GM12878 (cell line): Measurements from ENCODE around the gene PGC. TPM values are rescaled to one million over a fixed set of nuclear protein-coding genes. Genes with fewer than 3 reads are reported as not detected.

Experiments used
- ATAC-seq: fragments of 200-7000 bp; cut with Tn5 transposase; 3 replicates; pipeline ENCODE4 v1.9.1; 2020; ENCODE audit warnings: mild to moderate bottlenecking, moderate library complexity
- BruUV-seq: library from RNA; stranded (reverse); fragments of 400-500 nt; replicated peaks from 2 replicates; lab custom pipeline; 2021; lab: Mats Ljungman, UMichigan
- CTCF ChIA-PET: fragments of 300-600 bp; sonication (Branson Sonifier 250); formaldehyde crosslinking; extraction: SDS; loops from one replicate; lab custom pipeline; 2021; ENCODE audit warnings: inconsistent platforms; lab: Yijun Ruan, JAX
- POLR2A ChIA-PET: fragments of 350-600 bp; formaldehyde crosslinking; extraction: SDS; loops from one replicate; lab custom pipeline; 2021; ENCODE audit warnings: inconsistent platforms; lab: Charles Lee
- RAD21 ChIA-PET: fragments of 300-600 bp; sonication (Branson Sonifier 250); formaldehyde crosslinking; loops from one replicate; lab custom pipeline; 2023; ENCODE audit warnings: antibody characterized with exemption; ENCODE audit not compliant: unreplicated experiment; lab: Charles Lee
- SMC1A ChIA-PET: fragments of 300-600 bp; sonication (Branson Sonifier 250); formaldehyde crosslinking; loops from one replicate; lab custom pipeline; 2023; ENCODE audit not compliant: unreplicated experiment, uncharacterized antibody; lab: Charles Lee
- DNase-seq: peaks from one replicate; pipeline ENCODE4 v3.0.0-alpha.2; 2011; ENCODE audit warnings: low read depth, low spot score
- FAIRE-seq: peaks from 3 replicates; lab custom pipeline; 2011; peaks lifted over from hg19 to GRCh38; lab: Jason Lieb, UNC
- H2AFZ ChIP-seq: 2 replicates; pipeline ENCODE4 v1.6.0; 2011; ENCODE audit warnings: low read depth, low read length, control low read depth; ENCODE audit not compliant: control insufficient read depth
- H3K27ac ChIP-seq: 2 replicates; pipeline ENCODE4 v1.5.1; 2011; ENCODE audit warnings: control low read depth; ENCODE audit not compliant: control insufficient read depth, insufficient read depth
- H3K27me3 ChIP-seq, 2 experiments: replicated peaks in 1 of 2; 2 replicates each; pipeline versions ENCODE4 v1.6.0 to v1.6.1; 2011; ENCODE audit warnings: low read length in 1 of 2; ENCODE audit not compliant: control insufficient read depth in 2 of 2, insufficient read depth in 2 of 2
- H3K36me3 ChIP-seq, 2 experiments: 2 replicates each; pipeline ENCODE4 v1.5.1; 2011; ENCODE audit warnings: low read length in 1 of 2; ENCODE audit not compliant: control insufficient read depth in 2 of 2, insufficient read depth in 2 of 2
- H3K4me1 ChIP-seq: 2 replicates; pipeline ENCODE4 v1.6.1; 2011; ENCODE audit warnings: mild to moderate bottlenecking, low read length, moderate library complexity, mixed read lengths; ENCODE audit not compliant: control insufficient read depth, insufficient read depth
- H3K4me2 ChIP-seq: 2 replicates; pipeline ENCODE4 v1.6.0; 2011; ENCODE audit warnings: control low read depth; ENCODE audit not compliant: control insufficient read depth, insufficient read depth
- H3K4me3 ChIP-seq: fragments of 200-600 bp; sonication (generic); 2 replicates; pipeline ENCODE4 v1.5.1; 2016
- H3K79me2 ChIP-seq: 2 replicates; pipeline ENCODE4 v1.6.0; 2011; ENCODE audit warnings: low read length; ENCODE audit not compliant: control insufficient read depth, insufficient read depth
- H3K9ac ChIP-seq: 2 replicates; pipeline ENCODE4 v1.8.0; 2011; ENCODE audit warnings: low read length, control low read depth, mixed read lengths; ENCODE audit not compliant: control insufficient read depth, insufficient read depth
- H3K9me3 ChIP-seq: replicated peaks from 3 replicates; pipeline ENCODE4 v1.5.1; 2011; ENCODE audit warnings: mild to moderate bottlenecking, low read length; ENCODE audit not compliant: control insufficient read depth, insufficient read depth
- H4K20me1 ChIP-seq: 2 replicates; pipeline ENCODE4 v1.6.0; 2011; ENCODE audit not compliant: control insufficient read depth, insufficient read depth
- BHLHE40 ChIP-seq, 2 experiments: fragments of 450-650 bp in 1 of 2; IDR thresholded peaks; 2 replicates each; pipeline ENCODE4 v1.6.1; 2011 to 2017; ENCODE audit warnings: low read depth in 2 of 2, borderline replicate concordance in 1 of 2, improper control_type of control experiment in 1 of 2, low read length in 1 of 2, mild to moderate bottlenecking in 1 of 2
- BRCA1 ChIP-seq: IDR thresholded peaks from 2 replicates; pipeline ENCODE4 v1.6.1; 2011; ENCODE audit warnings: low read depth, low read length, improper control_type of control experiment
- GABPA ChIP-seq: IDR thresholded peaks from 2 replicates; pipeline ENCODE4 v1.6.1; 2014; ENCODE audit warnings: antibody characterized with exemption, low read depth, mild to moderate bottlenecking, inconsistent platforms
- NFIC ChIP-seq: IDR thresholded peaks from 2 replicates; pipeline ENCODE4 v1.6.1; 2012; ENCODE audit warnings: low read depth, mild to moderate bottlenecking, inconsistent platforms, low read length, moderate library complexity
- NFYB ChIP-seq: IDR thresholded peaks from 2 replicates; pipeline ENCODE4 v1.6.1; 2011; ENCODE audit warnings: low read depth, mild to moderate bottlenecking, low read length, improper control_type of control experiment, moderate library complexity; ENCODE audit not compliant: insufficient read depth
- NRF1 ChIP-seq: conservative IDR thresholded peaks from 2 replicates; pipeline ENCODE4 v1.6.1; 2011; ENCODE audit warnings: mild to moderate bottlenecking, low read depth, low read length, improper control_type of control experiment
- PKNOX1 ChIP-seq: fragments of 450-650 bp; IDR thresholded peaks from 2 replicates; pipeline ENCODE4 v1.6.1; 2016; ENCODE audit warnings: mild to moderate bottlenecking
- POLR2AphosphoS2 ChIP-seq: IDR thresholded peaks from 2 replicates; pipeline ENCODE4 v1.6.1; 2011; ENCODE audit warnings: low read depth, mild to moderate bottlenecking, low read length, improper control_type of control experiment, moderate library complexity
- RUNX3 ChIP-seq: IDR thresholded peaks from 2 replicates; pipeline ENCODE4 v1.6.1; 2012; ENCODE audit warnings: low read length, inconsistent platforms
- SMC3 ChIP-seq: IDR thresholded peaks from 2 replicates; pipeline ENCODE4 v1.6.1; 2011; ENCODE audit warnings: low read length, improper control_type of control experiment, borderline replicate concordance
- WRNIP1 ChIP-seq: IDR thresholded peaks from 2 replicates; pipeline ENCODE4 v1.6.1; 2011; ENCODE audit warnings: low read depth, low read length, improper control_type of control experiment, borderline replicate concordance
- ZNF207 ChIP-seq: fragments of 450-650 bp; IDR thresholded peaks from 2 replicates; pipeline ENCODE4 v1.6.1; 2014; ENCODE audit warnings: antibody characterized with exemption, mild to moderate bottlenecking, borderline replicate concordance
- WGBS: methylation state at CpG from one replicate; pipeline ENCODE4 v1.1.6; 2016; ENCODE audit warnings: low lambda C conversion rate; ENCODE audit not compliant: insufficient replicate concordance, insufficient coverage; ENCODE audit errors: missing lambda C conversion rate; 5-methylcytosine and 5-hydroxymethylcytosine counted together
- in situ Hi-C: fragments of 300-500 bp; cut with MboI; formaldehyde crosslinking; loops from 9 replicates; pipeline ENCODE4 v1.14.3; 2018; ENCODE audit warnings: mixed read lengths
- intact Hi-C: fragments of 100-400 bp; cut with micrococcal nuclease; formaldehyde crosslinking; loops from one replicate; pipeline ENCODE4 v1.14.2; 2022; ENCODE audit not compliant: unreplicated experiment
- polyA plus RNA-seq, 11 experiments: library from polyadenylated mRNA; depleted of rRNA in 4 of 11; unstranded in 6 of 11; stranded (reverse) in 5 of 11; fragments of >200 nt; fragmentation: Nextera tagmentation in 4 of 11; fragmentation: Illumina TruSeq in 1 of 11; extraction: Ambion mirVana in 4 of 11; extraction: Trizol in 1 of 11; gene quantifications; 1 replicate in 1 of 11; 2 replicates in 10 of 11; pipeline versions ENCODE4 v1.2.1 to v1.2.3, GENCODE V29; 2011 to 2016; ENCODE audit warnings: inconsistent platforms in 2 of 11, missing spikeins in 2 of 11, low read depth in 1 of 11
- total RNA-seq, 4 experiments: library from RNA; depleted of rRNA in 3 of 4; stranded (reverse); fragments of >200 nt in 3 of 4; fragmentation: Illumina TruSeq in 1 of 4; extraction: Trizol in 1 of 4; gene quantifications; 2 replicates each; pipeline versions ENCODE4 v1.2.1 to v1.2.3, GENCODE V29; 2013 to 2021
- TF ChIP-seq, protein P1 (sequence below): fragments of 450-650 bp; IDR thresholded peaks from 2 replicates; pipeline ENCODE4 v1.6.1; 2017; ENCODE audit warnings: antibody characterized with exemption, mild to moderate bottlenecking, moderate library complexity
- TF ChIP-seq, protein P2 (sequence below): fragments of 450-650 bp; IDR thresholded peaks from 2 replicates; pipeline ENCODE4 v1.6.1; 2016; ENCODE audit warnings: mild to moderate bottlenecking, moderate library complexity, borderline replicate concordance

Gene PGC
- total and polyA plus RNA-seq, 10 of the 15 experiments (the other 5 are each of a cell fraction or from before 2014, with no cell fraction given) = 0.26 TPM; not detected in 9

DNA sequence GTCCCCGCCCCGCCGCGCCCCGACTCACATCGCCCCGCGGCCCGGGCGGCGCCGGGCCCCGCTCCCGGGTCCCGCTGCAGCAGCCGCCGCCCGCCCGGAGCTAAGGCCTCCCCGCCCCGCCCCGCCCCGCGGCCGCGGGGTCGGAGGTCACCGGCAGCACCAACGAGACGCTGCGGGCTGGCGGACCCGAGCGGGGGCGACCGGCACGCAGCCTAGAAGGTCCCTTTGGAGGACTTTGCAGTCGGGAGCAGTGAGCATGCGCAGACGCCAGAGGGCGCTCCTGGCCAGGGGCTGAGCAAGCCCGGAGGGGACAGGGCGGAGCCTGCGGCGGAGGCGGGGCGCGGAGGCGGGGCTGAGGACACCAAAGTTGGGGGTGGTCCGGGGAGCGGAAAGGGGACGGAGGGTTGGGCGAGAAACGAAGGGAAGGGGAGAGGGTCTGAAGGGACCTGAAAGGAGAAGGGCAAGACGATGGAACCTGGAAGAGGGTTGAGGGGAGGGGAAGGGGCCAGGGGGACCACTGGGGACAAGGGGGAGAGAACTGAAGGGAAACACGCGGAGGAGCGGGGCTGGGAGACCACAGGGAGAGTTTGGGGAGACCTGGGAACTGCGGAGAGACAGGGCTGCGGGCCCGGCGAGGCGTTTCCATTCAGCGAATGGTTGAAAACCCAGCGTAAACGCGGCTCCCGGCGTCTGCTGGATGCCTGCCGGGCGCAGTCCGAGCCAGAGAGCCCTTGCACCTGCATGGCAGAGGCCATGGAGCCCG, 32.8 kb upstream of the PGC start, which contains the start of gene FRS3:
TSS of gene FRS3 (minus strand) at position 113 of the 763 bp plus-strand sequence. CDS start 2,913 bp downstream, outside the sequence.
- peaks cover 0 to 3% of the 10 kb centered on the region in 2 experiments; a peak in 1 of 4 replicates for H3K36me3 ChIP-seq
- FAIRE-seq (peak; percentile 89), DNase-seq (peak; percentile 78), ATAC-seq (peak; percentile 95)
- SMC1A ChIA-PET = interaction anchor here (0.6 kb wide), 1 partner anchor 265 kb away, joined by 3 read pairs; no protein-coding TSS in a partner anchor
- H3K27me3 ChIP-seq = no peaks in the 10 kb centered on the region
- POLR2A ChIA-PET = interaction anchor here (0.6 kb wide), 1 partner anchor 167 kb away, joined by 3 read pairs; no protein-coding TSS in a partner anchor
- BruUV-seq = no TSS peak
- no peaks in the 10 kb centered on the region for H3K9me3 ChIP-seq
- in situ Hi-C loops = no loop called here
- under 1% methylated on average over 42 of the region's 73 CpGs for WGBS
- peak within 1 kb of the TSS; percentile 72 for H3K9ac ChIP-seq
- H2AFZ ChIP-seq = peak within 1 kb of the TSS; percentile 88
- intact Hi-C loops = loop anchor here (1.0 to 5.0 kb wide), 5 partner anchors 73 to 432 kb away; no protein-coding TSS in a partner anchor
- no peaks in the 10 kb centered on the region for H4K20me1 ChIP-seq
- peak within 1 kb of the TSS; percentile 74 for H3K4me3 ChIP-seq
- CTCF ChIA-PET = interaction anchor here (0.7 to 8.3 kb wide), 2 partner anchors 97 to 264 kb away, joined by 3 to 141 read pairs; no protein-coding TSS in a partner anchor
- H3K4me1 ChIP-seq = peaks cover 18% of the 10 kb centered on the region
- H3K79me2 ChIP-seq = no peaks in the 10 kb centered on the region
- RAD21 ChIA-PET = interaction anchor here (0.6 to 1.9 kb wide), 7 partner anchors 34 to 266 kb away, joined by 3 to 9 read pairs (median 4); no protein-coding TSS in a partner anchor
- H3K27ac ChIP-seq = no peak within 1 kb of the TSS
- H3K4me2 ChIP-seq = peak within 1 kb of the TSS; percentile 98
- TF ChIP-seq SMC3 (peak; percentile 96), NRF1 (0 out of 2 replicates have a peak, but pooled peaks have one; percentile 15), BHLHE40 (IDR thresholded peaks at IDR 0.05; ENCODE audit: borderline replicate concordance in 1 of 2, low read depth in 2 of 2, low read length in 1 of 2) (peak; percentile 73 to 76; a peak in 3 of 4 replicates), PKNOX1 (no peak), WRNIP1 (no peak), GABPA (no peak), BRCA1 (no peak), NFYB (no peak), RUNX3 (peak; percentile 56), NFIC (no peak), ZNF207 (no peak), POLR2AphosphoS2 (no peak)
- TF ChIP-seq, protein P1, sequence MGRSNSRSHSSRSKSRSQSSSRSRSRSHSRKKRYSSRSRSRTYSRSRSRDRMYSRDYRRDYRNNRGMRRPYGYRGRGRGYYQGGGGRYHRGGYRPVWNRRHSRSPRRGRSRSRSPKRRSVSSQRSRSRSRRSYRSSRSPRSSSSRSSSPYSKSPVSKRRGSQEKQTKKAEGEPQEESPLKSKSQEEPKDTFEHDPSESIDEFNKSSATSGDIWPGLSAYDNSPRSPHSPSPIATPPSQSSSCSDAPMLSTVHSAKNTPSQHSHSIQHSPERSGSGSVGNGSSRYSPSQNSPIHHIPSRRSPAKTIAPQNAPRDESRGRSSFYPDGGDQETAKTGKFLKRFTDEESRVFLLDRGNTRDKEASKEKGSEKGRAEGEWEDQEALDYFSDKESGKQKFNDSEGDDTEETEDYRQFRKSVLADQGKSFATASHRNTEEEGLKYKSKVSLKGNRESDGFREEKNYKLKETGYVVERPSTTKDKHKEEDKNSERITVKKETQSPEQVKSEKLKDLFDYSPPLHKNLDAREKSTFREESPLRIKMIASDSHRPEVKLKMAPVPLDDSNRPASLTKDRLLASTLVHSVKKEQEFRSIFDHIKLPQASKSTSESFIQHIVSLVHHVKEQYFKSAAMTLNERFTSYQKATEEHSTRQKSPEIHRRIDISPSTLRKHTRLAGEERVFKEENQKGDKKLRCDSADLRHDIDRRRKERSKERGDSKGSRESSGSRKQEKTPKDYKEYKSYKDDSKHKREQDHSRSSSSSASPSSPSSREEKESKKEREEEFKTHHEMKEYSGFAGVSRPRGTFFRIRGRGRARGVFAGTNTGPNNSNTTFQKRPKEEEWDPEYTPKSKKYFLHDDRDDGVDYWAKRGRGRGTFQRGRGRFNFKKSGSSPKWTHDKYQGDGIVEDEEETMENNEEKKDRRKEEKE = no peak
- TF ChIP-seq, protein P2, sequence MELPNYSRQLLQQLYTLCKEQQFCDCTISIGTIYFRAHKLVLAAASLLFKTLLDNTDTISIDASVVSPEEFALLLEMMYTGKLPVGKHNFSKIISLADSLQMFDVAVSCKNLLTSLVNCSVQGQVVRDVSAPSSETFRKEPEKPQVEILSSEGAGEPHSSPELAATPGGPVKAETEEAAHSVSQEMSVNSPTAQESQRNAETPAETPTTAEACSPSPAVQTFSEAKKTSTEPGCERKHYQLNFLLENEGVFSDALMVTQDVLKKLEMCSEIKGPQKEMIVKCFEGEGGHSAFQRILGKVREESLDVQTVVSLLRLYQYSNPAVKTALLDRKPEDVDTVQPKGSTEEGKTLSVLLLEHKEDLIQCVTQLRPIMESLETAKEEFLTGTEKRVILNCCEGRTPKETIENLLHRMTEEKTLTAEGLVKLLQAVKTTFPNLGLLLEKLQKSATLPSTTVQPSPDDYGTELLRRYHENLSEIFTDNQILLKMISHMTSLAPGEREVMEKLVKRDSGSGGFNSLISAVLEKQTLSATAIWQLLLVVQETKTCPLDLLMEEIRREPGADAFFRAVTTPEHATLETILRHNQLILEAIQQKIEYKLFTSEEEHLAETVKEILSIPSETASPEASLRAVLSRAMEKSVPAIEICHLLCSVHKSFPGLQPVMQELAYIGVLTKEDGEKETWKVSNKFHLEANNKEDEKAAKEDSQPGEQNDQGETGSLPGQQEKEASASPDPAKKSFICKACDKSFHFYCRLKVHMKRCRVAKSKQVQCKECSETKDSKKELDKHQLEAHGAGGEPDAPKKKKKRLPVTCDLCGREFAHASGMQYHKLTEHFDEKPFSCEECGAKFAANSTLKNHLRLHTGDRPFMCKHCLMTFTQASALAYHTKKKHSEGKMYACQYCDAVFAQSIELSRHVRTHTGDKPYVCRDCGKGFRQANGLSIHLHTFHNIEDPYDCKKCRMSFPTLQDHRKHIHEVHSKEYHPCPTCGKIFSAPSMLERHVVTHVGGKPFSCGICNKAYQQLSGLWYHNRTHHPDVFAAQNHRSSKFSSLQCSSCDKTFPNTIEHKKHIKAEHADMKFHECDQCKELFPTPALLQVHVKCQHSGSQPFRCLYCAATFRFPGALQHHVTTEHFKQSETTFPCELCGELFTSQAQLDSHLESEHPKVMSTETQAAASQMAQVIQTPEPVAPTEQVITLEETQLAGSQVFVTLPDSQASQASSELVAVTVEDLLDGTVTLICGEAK = no peak
